ENCODE measurements around the gene MICAL3. TPM values are rescaled to one million over a fixed set of nuclear protein-coding genes. Genes with fewer than 3 reads are reported as not detected.

The MICAL3 gene
- total and polyA plus RNA-seq, 9 of the 15 experiments (the other 6 are each of a cell fraction or from before 2014, with no cell fraction given): 0.53 to 32.1 (median 12.3) TPM

GRCh38 chr22:18057568-18058209 is 33.3 kb upstream of the MICAL3 start:
- no peak overlapping the region for H3K4me3 ChIP-seq
- no peaks in the 10 kb centered on the region for H4K20me1 ChIP-seq (replicated peaks; ENCODE audit: control insufficient read depth, insufficient read depth, low read length)
- H3K9ac ChIP-seq (ENCODE audit: insufficient read depth in 1 of 2, low read depth in 2 of 2, low read length in 2 of 2): no peak overlapping the region
- FAIRE-seq (peak; percentile 51), DNase-seq (ENCODE audit: extremely low read depth in 1 of 4, low spot score in 3 of 4) (peak in 3 of 4 experiments; percentile 34 to 71 (median 38)), ATAC-seq (peak; percentile 46)
- ChIA-PET POLR2A (interaction anchor here (0.6 to 1.8 kb wide), 4 partner anchors 9 to 84 kb away, joined by 3 to 11 read pairs (median 5); no protein-coding TSS in a partner anchor), CTCF (ENCODE audit: low intra/inter-chr PET ratio) (no interaction called here)
- in situ Hi-C loops (cut with MboI): no loop called here
- 8% methylated on average over 4 of the region's 4 CpGs for WGBS (ENCODE audit: insufficient coverage, low coverage, missing lambda C conversion rate)
- peaks cover 11 to 16% of the 10 kb centered on the region in 2 experiments; a peak in 4 of 5 replicates for H3K4me1 ChIP-seq (replicated peaks in 1 of 2; ENCODE audit: control insufficient read depth in 2 of 2, insufficient read depth in 2 of 2, low read length in 2 of 2)
- H3K79me2 ChIP-seq (ENCODE audit: control insufficient read depth, insufficient read depth, low read length): no peaks in the 10 kb centered on the region
- H3K27ac ChIP-seq (ENCODE audit: extremely low read depth, low read depth, low read length): no peak overlapping the region
- H3K4me2 ChIP-seq (ENCODE audit: insufficient read depth, low read length): no peak overlapping the region
- no peaks in the 10 kb centered on the region for H3K36me3 ChIP-seq (ENCODE audit: control insufficient read depth, insufficient read depth, low read length)
- H2AFZ ChIP-seq (ENCODE audit: low read depth, low read length): no peak overlapping the region
- intact Hi-C loops (cut with micrococcal nuclease): no loop called here
- H3K9me3 ChIP-seq (replicated peaks; ENCODE audit: control insufficient read depth, insufficient read depth, low read depth, low read length): no peaks in the 10 kb centered on the region
- BruUV-seq (replicated peaks): no TSS peak
- no peaks in the 10 kb centered on the region for H3K9me1 ChIP-seq (ENCODE audit: control insufficient read depth, insufficient read depth, low read length)
- H3K27me3 ChIP-seq (ENCODE audit: control insufficient read depth in 2 of 2, insufficient read depth in 2 of 2, low read length in 2 of 2): peaks cover 19% of the 10 kb centered on the region in 2 experiments; a peak in 4 of 5 replicates
- TF ChIP-seq CEBPG (CRISPR knock-in tag; IDR thresholded peaks at IDR 0.05): no peak
- 0 out of 4 replicates have a peak, but pooled peaks of 1 of the 2 experiments have one; percentile 16 for TF ChIP-seq CEBPG (tag; conservative IDR thresholded peaks at IDR 0.05 in 1 of 2, IDR thresholded peaks at IDR 0.05 in 1 of 2)
- peak; percentile 98 for TF ChIP-seq ATF7 (IDR thresholded peaks at IDR 0.05)
- TF ChIP-seq SAFB2 (IDR thresholded peaks at IDR 0.05; ENCODE audit: borderline replicate concordance, low read depth, low read length, severe bottlenecking): no peak
- no peak for TF ChIP-seq ERF (CRISPR knock-in tag; IDR thresholded peaks at IDR 0.05)
- no peak for TF ChIP-seq NFE2 (IDR thresholded peaks at IDR 0.05; ENCODE audit: low read depth)
- TF ChIP-seq FOXA3 (CRISPR knock-in tag; conservative IDR thresholded peaks at IDR 0.05 in 1 of 2, IDR thresholded peaks at IDR 0.05 in 1 of 2): no peak
- TF ChIP-seq HES1 (IDR thresholded peaks at IDR 0.05; ENCODE audit: low read depth): no peak
- no peak for TF ChIP-seq BACH1 (tag; IDR thresholded peaks at IDR 0.05)
- peak; percentile 83 for TF ChIP-seq CREM (IDR thresholded peaks at IDR 0.05; ENCODE audit: low read depth)
- peak; percentile 66; the same call in 1 of the 2 replicates for TF ChIP-seq SPI1 (IDR thresholded peaks at IDR 0.05; ENCODE audit: borderline replicate concordance, low read depth, low read length)
- no peak for TF ChIP-seq ZNF133 (CRISPR knock-in tag; IDR thresholded peaks at IDR 0.05)
- peak; percentile 94 for TF ChIP-seq JUND (IDR thresholded peaks at IDR 0.05; ENCODE audit: borderline replicate concordance, low read depth, low read length)
- TF ChIP-seq JUND (tag; IDR thresholded peaks at IDR 0.05; ENCODE audit: borderline replicate concordance, low read depth, low read length): peak; percentile 94
- TF ChIP-seq ATF1 (CRISPR knock-in tag; IDR thresholded peaks at IDR 0.05): no peak
- TF ChIP-seq ATF1 (tag; IDR thresholded peaks at IDR 0.05): peak; percentile 87
- no peak for TF ChIP-seq RFX7 (CRISPR knock-in tag; IDR thresholded peaks at IDR 0.05)
- TF ChIP-seq ZMIZ1 (IDR thresholded peaks at IDR 0.05; ENCODE audit: low read depth in 2 of 2, low read length in 2 of 2): no peak

All from K562 (cell line).